ENCODE measurements around the gene TIGD6.
A peak's percentile ranks its signal among the peaks of the same experiment; 100 is the strongest.

Gene TIGD6

DNA sequence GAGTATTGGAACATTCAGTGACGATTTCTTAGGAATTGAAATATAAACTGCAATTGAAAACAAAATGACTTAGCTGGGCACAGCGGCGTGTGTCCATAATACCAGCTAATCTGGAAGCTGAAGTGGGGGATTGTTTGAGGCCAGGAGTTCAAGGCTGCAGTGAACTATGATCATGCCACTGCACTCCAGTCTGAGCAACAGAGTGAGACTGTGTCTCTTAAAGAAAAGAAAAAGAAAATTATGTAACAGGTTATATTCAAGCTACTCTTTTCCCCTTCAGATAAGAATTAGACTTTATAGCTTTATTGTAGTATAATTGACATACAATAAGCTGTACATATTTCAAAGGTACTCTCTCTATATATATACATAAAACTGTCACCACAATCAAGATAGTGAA, 33.5 kb downstream of the TIGD6 start:
- TF ChIP-seq, protein P1, sequence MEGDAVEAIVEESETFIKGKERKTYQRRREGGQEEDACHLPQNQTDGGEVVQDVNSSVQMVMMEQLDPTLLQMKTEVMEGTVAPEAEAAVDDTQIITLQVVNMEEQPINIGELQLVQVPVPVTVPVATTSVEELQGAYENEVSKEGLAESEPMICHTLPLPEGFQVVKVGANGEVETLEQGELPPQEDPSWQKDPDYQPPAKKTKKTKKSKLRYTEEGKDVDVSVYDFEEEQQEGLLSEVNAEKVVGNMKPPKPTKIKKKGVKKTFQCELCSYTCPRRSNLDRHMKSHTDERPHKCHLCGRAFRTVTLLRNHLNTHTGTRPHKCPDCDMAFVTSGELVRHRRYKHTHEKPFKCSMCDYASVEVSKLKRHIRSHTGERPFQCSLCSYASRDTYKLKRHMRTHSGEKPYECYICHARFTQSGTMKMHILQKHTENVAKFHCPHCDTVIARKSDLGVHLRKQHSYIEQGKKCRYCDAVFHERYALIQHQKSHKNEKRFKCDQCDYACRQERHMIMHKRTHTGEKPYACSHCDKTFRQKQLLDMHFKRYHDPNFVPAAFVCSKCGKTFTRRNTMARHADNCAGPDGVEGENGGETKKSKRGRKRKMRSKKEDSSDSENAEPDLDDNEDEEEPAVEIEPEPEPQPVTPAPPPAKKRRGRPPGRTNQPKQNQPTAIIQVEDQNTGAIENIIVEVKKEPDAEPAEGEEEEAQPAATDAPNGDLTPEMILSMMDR (IDR thresholded peaks at IDR 0.05; ENCODE audit: low read depth, low read length), result no peak
- in situ Hi-C loops (cut with HindIII; ENCODE audit: low sequenced_read_pairs), result no loop called here
- DNase-seq (ENCODE audit: low read depth, low spot score), result no peak
- H3K4me3 ChIP-seq (ENCODE audit: low read depth, low read length), result no peak overlapping the region

GRCh38 chr5:149963729-149964128, 36.7 kb downstream of the TIGD6 start:
- TF ChIP-seq, protein P1 (IDR thresholded peaks at IDR 0.05; ENCODE audit: low read depth, low read length), result no peak
- H3K4me3 ChIP-seq (ENCODE audit: low read depth, low read length), result no peak overlapping the region
- DNase-seq (ENCODE audit: low read depth, low spot score), result no peak
- in situ Hi-C loops (cut with HindIII; ENCODE audit: low sequenced_read_pairs), result no loop called here

DNA sequence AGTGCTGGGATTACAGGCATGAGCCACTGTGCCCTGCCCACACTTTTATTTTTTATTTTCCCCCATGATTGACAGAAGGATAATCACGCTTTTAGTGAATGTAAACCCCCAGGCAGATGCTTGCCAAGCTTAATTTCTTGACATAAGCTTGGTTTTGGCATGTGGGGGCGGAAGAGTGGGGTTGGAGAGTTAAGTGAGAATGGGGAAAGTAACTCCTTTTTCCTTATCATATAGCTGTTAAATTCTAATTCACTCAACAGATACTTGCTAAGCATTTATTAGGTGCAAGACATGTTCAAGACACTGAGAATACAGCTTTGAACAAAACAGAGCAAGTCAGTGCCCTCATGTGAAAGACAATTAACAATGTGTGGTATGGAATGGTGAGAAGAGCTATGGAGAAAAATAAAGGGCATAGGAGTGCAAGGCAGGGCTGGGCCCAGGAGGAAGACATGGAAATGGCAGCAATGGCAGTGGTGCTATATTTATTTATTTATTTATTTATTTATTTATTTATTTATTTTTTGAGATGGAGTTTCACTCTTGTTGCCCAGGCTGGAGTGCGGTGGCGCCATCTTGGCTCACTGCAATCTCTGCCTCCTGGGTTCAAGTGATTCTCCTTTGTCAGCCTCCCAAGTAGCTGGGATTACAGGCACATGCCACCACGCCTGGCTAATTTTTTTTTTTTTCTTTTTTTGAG, 37.7 kb downstream of the TIGD6 start:
- TF ChIP-seq, protein P1 (IDR thresholded peaks at IDR 0.05; ENCODE audit: low read depth, low read length), result no peak
- no peak overlapping the region for H3K4me3 ChIP-seq (ENCODE audit: low read depth, low read length)
- in situ Hi-C loops (cut with HindIII; ENCODE audit: low sequenced_read_pairs), result no loop called here
- DNase-seq (ENCODE audit: low read depth, low spot score), result no peak

GRCh38 chr5:149961957-149962409, 38.5 kb downstream of the TIGD6 start:
- in situ Hi-C loops (cut with HindIII; ENCODE audit: low sequenced_read_pairs), result no loop called here
- H3K4me3 ChIP-seq (ENCODE audit: low read depth, low read length), result peak overlapping the region; percentile 78

GRCh38 chr5:149961186-149961685, 39.2 kb downstream of the TIGD6 start:
- peak; percentile 9 for DNase-seq (ENCODE audit: low read depth, low spot score)
- in situ Hi-C loops (cut with HindIII; ENCODE audit: low sequenced_read_pairs), result no loop called here

More at GRCh38 chr5:149961957-149962409, 38.5 kb downstream of the TIGD6 start:
- TF ChIP-seq, protein P1 (IDR thresholded peaks at IDR 0.05; ENCODE audit: low read depth, low read length), result peak; percentile 65
- peak; percentile 71 for DNase-seq (ENCODE audit: low read depth, low spot score)

DNA sequence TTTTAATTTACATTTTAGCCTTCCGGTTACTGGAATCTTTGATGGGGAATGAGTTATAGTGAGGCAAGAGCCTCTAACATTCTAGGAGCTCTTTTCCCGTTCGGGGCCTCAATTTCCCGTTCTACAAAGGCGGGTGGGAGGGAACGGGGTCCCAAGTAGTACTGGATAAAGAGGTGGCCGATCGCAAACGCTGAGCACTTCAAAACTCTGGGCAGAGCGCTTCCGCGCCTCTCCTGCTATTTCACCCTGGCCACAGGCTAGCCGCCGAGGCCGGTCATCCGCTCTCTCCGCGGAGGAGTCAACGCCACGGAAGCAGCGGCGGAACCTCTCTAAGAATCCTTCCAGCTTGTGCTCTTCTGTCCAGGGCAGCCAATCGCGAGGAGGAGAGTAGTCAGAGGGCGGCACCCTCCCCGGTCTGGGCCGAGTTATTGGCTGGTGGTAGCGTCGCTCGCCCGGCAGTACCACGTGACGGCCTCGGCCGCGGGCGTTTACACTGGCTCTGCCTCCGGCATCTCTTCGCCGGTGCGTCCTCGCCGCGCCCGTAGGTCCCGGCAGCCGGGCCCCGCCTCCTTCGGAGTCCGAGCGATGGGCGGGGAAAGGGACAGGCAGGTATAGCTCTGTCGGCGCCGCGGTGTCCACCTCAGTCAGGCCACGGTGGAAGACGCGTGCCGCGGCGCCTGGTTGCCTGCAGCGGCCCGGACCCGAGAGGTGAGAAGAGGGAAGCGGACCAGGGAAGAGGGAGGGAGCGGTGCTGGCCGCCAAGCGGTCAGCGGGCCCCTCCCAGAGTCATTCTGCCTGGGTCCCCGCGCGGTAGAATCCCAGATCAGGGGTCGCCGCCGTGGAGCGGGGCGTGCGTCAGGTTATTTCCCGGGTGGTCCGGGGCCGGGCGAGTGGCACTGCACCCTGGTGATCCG, 39.9 kb downstream of the TIGD6 start, which contains the start of gene SLC26A2:
Gene SLC26A2 (plus strand): TSS at position 487 of the 914 bp plus-strand sequence. CDS start 16,895 bp downstream, outside the sequence.
- in situ Hi-C loops (cut with HindIII; ENCODE audit: low sequenced_read_pairs), result no loop called here
- DNase-seq (ENCODE audit: low read depth, low spot score), result peak; percentile 98
- TF ChIP-seq, protein P1 (IDR thresholded peaks at IDR 0.05; ENCODE audit: low read depth, low read length), result no peak
- peak within 1 kb of the TSS; percentile 78 for H3K4me3 ChIP-seq (ENCODE audit: low read depth, low read length)

More at GRCh38 chr5:149961186-149961685, 39.2 kb downstream of the TIGD6 start:
- TF ChIP-seq, protein P1 (IDR thresholded peaks at IDR 0.05; ENCODE audit: low read depth, low read length), result no peak
- peak overlapping the region; percentile 78 for H3K4me3 ChIP-seq (ENCODE audit: low read depth, low read length)

Data from astrocyte of the spinal cord (primary cell).